MV-4-11 (cell line): ENCODE results near the gene EED.

Experiments
- DNase-seq: peaks from one replicate; lab custom pipeline; 2025; lab: John Stamatoyannopoulos, UW

The EED gene

GRCh38 chr11:86244522-86245368 is at the start of gene EED:
EED (plus strand) TSS chr11:86244753; CDS start chr11:86245230, 477 bp downstream.
- DNase-seq: peak; percentile 95

GRCh38 chr11:86194998-86195397 is 49.6 kb upstream of the EED start:
- no peak for DNase-seq

- no peak for DNase-seq
Observed at GRCh38 chr11:86196085-86196696, 48.4 kb upstream of the EED start.

- DNase-seq: no peak
Observed at GRCh38 chr11:86196913-86197312, 47.6 kb upstream of the EED start.

- peak; percentile 46 for DNase-seq
Observed at GRCh38 chr11:86197448-86197847, 47.1 kb upstream of the EED start.

GRCh38 chr11:86198139-86198538 is 46.4 kb upstream of the EED start:
- no peak for DNase-seq

- no peak for DNase-seq
Observed at GRCh38 chr11:86199354-86199753, 45.2 kb upstream of the EED start.

- DNase-seq: no peak
Observed at GRCh38 chr11:86201371-86201884, 43.1 kb upstream of the EED start.

- DNase-seq: peak; percentile 60
Observed at GRCh38 chr11:86202013-86202336, 42.6 kb upstream of the EED start.

GRCh38 chr11:86204356-86204755 is 40.2 kb upstream of the EED start:
- DNase-seq: peak; percentile 60

GRCh38 chr11:86205421-86206336 is 38.9 kb upstream of the EED start:
- peak; percentile 55 for DNase-seq

- DNase-seq: no peak
Observed at GRCh38 chr11:86206337-86206695, 38.2 kb upstream of the EED start.

- no peak for DNase-seq
Observed at GRCh38 chr11:86207413-86207812, 37.1 kb upstream of the EED start.

GRCh38 chr11:86208572-86208971 is 36.0 kb upstream of the EED start:
- no peak for DNase-seq

- DNase-seq: no peak
Observed at GRCh38 chr11:86209806-86210657, 34.5 kb upstream of the EED start.

- DNase-seq: no peak
Observed at GRCh38 chr11:86210898-86211297, 33.7 kb upstream of the EED start.

- DNase-seq: no peak
Observed at GRCh38 chr11:86211619-86212018, 32.9 kb upstream of the EED start.

- no peak for DNase-seq
Observed at GRCh38 chr11:86212019-86212611, 32.4 kb upstream of the EED start.

GRCh38 chr11:86214710-86215109 is 29.8 kb upstream of the EED start:
- peak; percentile 66 for DNase-seq

GRCh38 chr11:86218125-86219084 is 26.1 kb upstream of the EED start:
- peak; percentile 68 for DNase-seq
